Calu3 (cell line): ENCODE data around the gene ALG9. TPM values are rescaled to one million over a fixed set of nuclear protein-coding genes. Genes with fewer than 3 reads are reported as not detected.
"Not testable (repeated sequence)": the region's sequence is repeated elsewhere in the genome, so short reads cannot be mapped to it uniquely, and the experiment has no call there.

ENCODE experiments used
- BruUV-seq: library from RNA; stranded (reverse); fragments of 400-500 nt; replicated peaks from 2 replicates; lab custom pipeline; 2021; lab: Mats Ljungman, UMichigan
- CTCF ChIA-PET: fragments of 300-600 bp; sonication (Branson Sonifier 250); formaldehyde crosslinking; loops from one replicate; lab custom pipeline; 2022; ENCODE audit warnings: antibody characterized with exemption; lab: Charles Lee
- DNase-seq: peaks from one replicate; pipeline ENCODE4 v3.0.0; 2022
- H3K27ac Mint-ChIP-seq: one replicate; pipeline ENCODE4 v1.8.0; 2022; ENCODE audit warnings: mixed read lengths; ENCODE audit not compliant: unreplicated experiment
- H3K27me3 Mint-ChIP-seq: one replicate; pipeline ENCODE4 v1.8.0; 2022; ENCODE audit warnings: mixed read lengths; ENCODE audit not compliant: unreplicated experiment
- H3K36me3 Mint-ChIP-seq: one replicate; pipeline ENCODE4 v1.8.0; 2022; ENCODE audit warnings: mild to moderate bottlenecking, moderate library complexity, mixed read lengths; ENCODE audit not compliant: insufficient read depth, unreplicated experiment
- H3K4me1 Mint-ChIP-seq: one replicate; pipeline ENCODE4 v1.8.0; 2022; ENCODE audit warnings: mild to moderate bottlenecking, low read depth, mixed read lengths; ENCODE audit not compliant: unreplicated experiment
- H3K4me3 Mint-ChIP-seq: one replicate; pipeline ENCODE4 v1.8.0; 2022; ENCODE audit warnings: mild to moderate bottlenecking, low read depth, moderate library complexity, mixed read lengths; ENCODE audit not compliant: unreplicated experiment
- H3K9me3 Mint-ChIP-seq: one replicate; pipeline ENCODE4 v1.8.0; 2022; ENCODE audit warnings: low read depth, mixed read lengths; ENCODE audit not compliant: unreplicated experiment
- intact Hi-C: fragments of 100-400 bp; cut with micrococcal nuclease; formaldehyde crosslinking; loops from one replicate; pipeline ENCODE4 v1.10.0; 2022; ENCODE audit not compliant: unreplicated experiment
- total RNA-seq: library from RNA; stranded (reverse); gene quantifications from 2 replicates; pipeline ENCODE4 v1.2.3, GENCODE V29; 2022
- TF ChIP-seq, protein P1 (sequence below): fragments of 200-600 bp; IDR thresholded peaks from one replicate; pipeline ENCODE4 v1.8.0; 2022; ENCODE audit warnings: antibody characterized with exemption; ENCODE audit not compliant: unreplicated experiment

The ALG9 gene
- total RNA-seq, 1 experiment from 2014 or later: 12.6 TPM

DNA sequence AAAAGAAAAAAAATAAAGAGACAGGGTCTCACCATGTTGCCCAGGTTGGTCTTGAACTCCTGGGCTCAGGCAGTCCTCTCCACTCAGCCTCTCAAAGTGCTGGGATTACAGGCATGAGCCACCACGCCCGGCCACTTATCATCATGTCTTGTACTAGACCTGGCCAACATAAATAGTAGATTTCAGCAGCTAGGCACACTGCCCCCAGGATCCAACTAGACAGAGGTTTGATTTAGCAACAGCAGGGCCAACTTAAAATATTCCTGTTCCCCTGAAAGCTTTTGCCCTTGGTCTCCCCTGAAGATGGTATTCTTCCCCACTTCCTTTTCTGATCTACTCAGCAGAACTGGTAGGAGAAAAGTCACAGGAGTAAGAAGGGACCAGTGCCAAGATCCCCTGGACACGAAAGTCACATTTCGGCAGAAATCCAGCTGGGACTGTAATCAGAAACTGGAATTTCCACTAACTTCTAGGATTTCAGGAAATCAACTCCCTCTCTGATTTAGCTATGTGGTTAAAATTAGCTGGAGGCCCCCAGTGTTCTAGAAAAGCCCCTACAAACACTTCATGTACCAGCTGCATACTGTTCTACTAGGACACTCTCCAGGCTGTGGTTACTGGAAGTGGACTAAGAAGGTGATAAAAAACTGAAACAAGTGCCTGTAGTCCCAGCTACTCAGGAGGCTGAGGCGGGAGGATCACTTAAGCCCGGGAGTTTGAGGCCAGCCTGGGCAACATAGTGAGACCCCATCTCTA is 96.2 kb downstream of the ALG9 start:
- Mint-ChIP-seq H3K4me1 (peaks cover 15% of the 10 kb centered on the region), H3K27me3 (no peaks in the 10 kb centered on the region), H3K4me3 (no peak overlapping the region), H3K9me3 (no peaks in the 10 kb centered on the region), H3K27ac (no peak overlapping the region), H3K36me3 (no peaks in the 10 kb centered on the region)
- no TSS peak for BruUV-seq
- no peak for DNase-seq
- TF ChIP-seq, protein P1, sequence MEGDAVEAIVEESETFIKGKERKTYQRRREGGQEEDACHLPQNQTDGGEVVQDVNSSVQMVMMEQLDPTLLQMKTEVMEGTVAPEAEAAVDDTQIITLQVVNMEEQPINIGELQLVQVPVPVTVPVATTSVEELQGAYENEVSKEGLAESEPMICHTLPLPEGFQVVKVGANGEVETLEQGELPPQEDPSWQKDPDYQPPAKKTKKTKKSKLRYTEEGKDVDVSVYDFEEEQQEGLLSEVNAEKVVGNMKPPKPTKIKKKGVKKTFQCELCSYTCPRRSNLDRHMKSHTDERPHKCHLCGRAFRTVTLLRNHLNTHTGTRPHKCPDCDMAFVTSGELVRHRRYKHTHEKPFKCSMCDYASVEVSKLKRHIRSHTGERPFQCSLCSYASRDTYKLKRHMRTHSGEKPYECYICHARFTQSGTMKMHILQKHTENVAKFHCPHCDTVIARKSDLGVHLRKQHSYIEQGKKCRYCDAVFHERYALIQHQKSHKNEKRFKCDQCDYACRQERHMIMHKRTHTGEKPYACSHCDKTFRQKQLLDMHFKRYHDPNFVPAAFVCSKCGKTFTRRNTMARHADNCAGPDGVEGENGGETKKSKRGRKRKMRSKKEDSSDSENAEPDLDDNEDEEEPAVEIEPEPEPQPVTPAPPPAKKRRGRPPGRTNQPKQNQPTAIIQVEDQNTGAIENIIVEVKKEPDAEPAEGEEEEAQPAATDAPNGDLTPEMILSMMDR: no peak
- CTCF ChIA-PET: no interaction called here
- intact Hi-C loops: loop anchor here (5.0 to 10.0 kb wide), 2 partner anchors 188 to 320 kb away; no protein-coding TSS in a partner anchor

DNA sequence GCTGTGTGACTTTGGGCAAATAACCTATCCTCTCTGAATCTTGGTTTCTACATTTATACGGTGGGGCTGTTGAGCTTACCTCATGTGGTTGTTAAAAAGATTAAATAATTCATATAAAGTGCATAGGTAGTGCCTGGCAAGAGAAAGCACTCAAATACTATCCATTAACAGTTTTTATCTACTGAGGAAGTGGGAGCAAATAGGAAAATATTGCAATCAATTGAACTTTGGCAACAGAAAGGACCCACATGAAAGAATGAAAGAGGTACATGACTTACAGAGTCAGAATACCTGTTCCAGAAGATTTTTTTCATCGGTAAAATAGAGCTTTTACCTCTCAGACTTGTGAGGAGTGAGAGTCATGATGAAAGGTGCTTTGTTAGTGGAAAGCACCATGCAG is 98.8 kb downstream of the ALG9 start:
- CTCF ChIA-PET: no interaction called here
- TF ChIP-seq, protein P1: no peak
- Mint-ChIP-seq H3K36me3 (no peaks in the 10 kb centered on the region), H3K4me1 (peaks cover 5% of the 10 kb centered on the region), H3K9me3 (no peaks in the 10 kb centered on the region), H3K27ac (no peak overlapping the region), H3K4me3 (no peak overlapping the region), H3K27me3 (no peaks in the 10 kb centered on the region)
- no peak for DNase-seq
- no TSS peak for BruUV-seq
- intact Hi-C loops: loop anchor here (10.0 kb wide), 1 partner anchor 318 kb away; no protein-coding TSS in a partner anchor

DNA sequence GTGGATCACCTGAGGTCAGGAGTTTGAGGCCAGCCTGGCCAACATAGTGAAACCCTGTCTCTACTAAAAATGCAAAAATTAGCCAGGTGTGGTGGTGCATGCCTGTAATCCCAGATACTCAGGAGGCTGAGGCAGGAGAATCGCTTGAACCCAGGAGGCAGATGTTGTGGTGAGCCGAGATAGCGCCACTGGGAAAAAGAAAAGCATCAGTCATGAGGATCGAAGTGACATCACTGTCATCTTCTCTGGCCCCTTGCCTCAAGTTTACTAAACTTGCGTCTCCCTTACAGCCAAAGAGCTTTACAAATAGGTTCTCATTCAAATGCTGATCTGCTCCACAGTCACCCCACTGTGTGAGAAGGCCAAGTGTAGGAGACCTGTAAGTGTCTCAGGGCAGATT is 100.2 kb downstream of the ALG9 start:
- H3K4me1 Mint-ChIP-seq, CTCF ChIA-PET, H3K36me3 Mint-ChIP-seq, H3K9me3 Mint-ChIP-seq, BruUV-seq, H3K4me3 Mint-ChIP-seq, H3K27ac Mint-ChIP-seq, H3K27me3 Mint-ChIP-seq, DNase-seq: not testable (repeated sequence)
- intact Hi-C loops: loop anchor here (10.0 kb wide), 1 partner anchor 316 kb away; no protein-coding TSS in a partner anchor

DNA sequence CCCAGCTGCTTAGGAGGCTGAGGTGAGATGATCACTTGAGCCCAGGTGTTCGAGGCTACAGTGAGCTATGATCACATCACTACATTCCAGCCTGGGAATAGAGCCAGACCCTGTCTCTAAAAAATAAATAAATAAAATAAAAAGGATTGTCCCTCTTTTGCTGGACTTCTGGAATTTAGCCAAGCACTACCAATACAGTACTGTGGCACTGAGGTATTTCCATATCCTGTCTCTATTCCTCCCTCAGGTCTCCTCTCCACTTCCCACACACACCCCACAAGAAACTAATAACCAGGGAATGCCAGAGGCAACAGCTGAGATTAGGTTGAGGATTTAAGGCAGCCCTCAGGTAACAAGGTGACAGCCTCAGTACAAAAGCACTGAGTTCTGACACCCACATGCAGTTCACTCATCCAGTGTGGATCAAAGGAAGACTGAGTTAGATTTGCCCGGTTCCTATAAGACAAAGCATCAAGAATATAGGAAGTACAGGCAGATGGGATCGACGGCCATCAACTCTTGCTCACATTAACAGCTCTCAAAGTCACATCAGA is 100.7 kb downstream of the ALG9 start:
- no peaks in the 10 kb centered on the region for H3K9me3 Mint-ChIP-seq
- H3K27me3 Mint-ChIP-seq: no peaks in the 10 kb centered on the region
- BruUV-seq: no TSS peak
- TF ChIP-seq, protein P1: no peak
- intact Hi-C loops: loop anchor here (10.0 kb wide), 1 partner anchor 316 kb away; no protein-coding TSS in a partner anchor
- H3K4me1 Mint-ChIP-seq: peaks cover 8% of the 10 kb centered on the region
- no peak for DNase-seq
- H3K36me3 Mint-ChIP-seq: peaks cover 15% of the 10 kb centered on the region
- H3K4me3 Mint-ChIP-seq: no peak overlapping the region
- CTCF ChIA-PET: no interaction called here
- no peak overlapping the region for H3K27ac Mint-ChIP-seq
